ENCODE results near the gene MIS18A.
"Not testable (repeated sequence)": the region's sequence is repeated elsewhere in the genome, so short reads cannot be mapped to it uniquely, and the experiment has no call there.

MIS18A gene

DNA sequence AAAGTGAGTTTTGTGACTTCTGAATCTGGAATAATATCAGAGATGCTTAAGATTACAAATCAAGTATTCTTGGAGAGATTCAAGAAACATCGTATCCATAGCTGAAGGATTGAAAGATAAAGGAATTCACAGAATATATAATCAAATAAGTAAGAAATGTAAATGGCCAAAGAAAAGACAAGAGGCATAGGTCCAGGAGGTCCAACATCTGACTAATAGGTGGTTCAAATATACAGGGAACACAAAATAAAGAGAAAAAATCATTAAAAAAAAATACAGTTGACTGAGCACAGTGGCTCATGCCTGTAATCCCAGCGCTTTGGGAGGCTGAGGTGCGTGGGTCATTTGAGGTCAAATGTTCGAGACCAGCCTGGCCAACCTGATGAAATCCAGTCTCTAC, 6.6 kb upstream of the MIS18A start:
- TF ChIP-seq Cebpa-rat (IDR thresholded peaks at IDR 0.05), result no peak
- Histone ChIP-seq H3K9ac (no peak overlapping the region), H3K4me1 (no peaks in the 10 kb centered on the region), H3K36me3 (no peaks in the 10 kb centered on the region), H3K4me3 (no peak overlapping the region), H3K4me2 (no peak overlapping the region), H3K27me3 (no peaks in the 10 kb centered on the region), H3K27ac (no peak overlapping the region), H4K20me1 (no peaks in the 10 kb centered on the region), H3K9me3 (no peaks in the 10 kb centered on the region)

- H3K36me3 ChIP-seq, result no peaks in the 10 kb centered on the region
These were observed 4.1 kb upstream of the MIS18A start for GRCh38 chr21:32282992-32283391.

GRCh38 chr21:32281531-32281930, 2.7 kb upstream of the MIS18A start:
- no peak overlapping the region for H3K9ac ChIP-seq
- H3K4me2 ChIP-seq, result no peak overlapping the region
- no peak for TF ChIP-seq Cebpa-rat (IDR thresholded peaks at IDR 0.05)
- H3K27ac ChIP-seq, result no peak overlapping the region
- H3K4me1 ChIP-seq, result peaks cover 23% of the 10 kb centered on the region
- no peaks in the 10 kb centered on the region for H3K27me3 ChIP-seq
- H3K9me3 ChIP-seq, result no peaks in the 10 kb centered on the region
- H3K36me3 ChIP-seq, result no peaks in the 10 kb centered on the region
- H4K20me1 ChIP-seq, result no peaks in the 10 kb centered on the region
- H3K4me3 ChIP-seq, result no peak overlapping the region

More at GRCh38 chr21:32282992-32283391, 4.1 kb upstream of the MIS18A start:
- Histone ChIP-seq H3K9me3 (no peaks in the 10 kb centered on the region), H3K27me3 (no peaks in the 10 kb centered on the region), H3K4me2 (no peak overlapping the region), H3K9ac (no peak overlapping the region), H4K20me1 (no peaks in the 10 kb centered on the region), H3K27ac (no peak overlapping the region), H3K4me1 (peaks cover 14% of the 10 kb centered on the region), H3K4me3 (no peak overlapping the region)
- TF ChIP-seq Cebpa-rat (IDR thresholded peaks at IDR 0.05), result no peak

DNA sequence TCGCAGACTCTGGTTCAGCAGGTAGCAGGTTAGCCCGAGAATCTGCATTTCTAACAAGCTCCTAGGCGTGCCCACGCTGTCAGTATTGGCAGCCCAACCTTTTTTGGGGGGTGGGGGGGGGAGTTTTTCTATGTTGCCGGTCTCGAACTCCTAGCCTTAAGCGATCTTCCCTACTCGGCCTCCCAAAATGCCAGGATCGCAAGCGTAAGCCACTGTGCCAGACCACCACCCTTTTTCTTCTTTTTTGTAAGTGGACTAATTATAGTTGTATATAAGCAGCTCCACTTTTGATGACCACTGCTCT, 480 bp upstream of the MIS18A start:
- Histone ChIP-seq H3K4me2 (peak overlapping the region; percentile 88), H4K20me1 (no peaks in the 10 kb centered on the region), H3K27me3 (no peaks in the 10 kb centered on the region), H3K27ac (peak overlapping the region; percentile 63; the same call in 1 of the 2 replicates), H3K9ac (peak overlapping the region; percentile 83), H3K4me3 (peak overlapping the region; percentile 97), H3K36me3 (peaks cover 10% of the 10 kb centered on the region), H3K4me1 (peaks cover 23% of the 10 kb centered on the region), H3K9me3 (no peaks in the 10 kb centered on the region)
- no peak for TF ChIP-seq Cebpa-rat (IDR thresholded peaks at IDR 0.05)

DNA sequence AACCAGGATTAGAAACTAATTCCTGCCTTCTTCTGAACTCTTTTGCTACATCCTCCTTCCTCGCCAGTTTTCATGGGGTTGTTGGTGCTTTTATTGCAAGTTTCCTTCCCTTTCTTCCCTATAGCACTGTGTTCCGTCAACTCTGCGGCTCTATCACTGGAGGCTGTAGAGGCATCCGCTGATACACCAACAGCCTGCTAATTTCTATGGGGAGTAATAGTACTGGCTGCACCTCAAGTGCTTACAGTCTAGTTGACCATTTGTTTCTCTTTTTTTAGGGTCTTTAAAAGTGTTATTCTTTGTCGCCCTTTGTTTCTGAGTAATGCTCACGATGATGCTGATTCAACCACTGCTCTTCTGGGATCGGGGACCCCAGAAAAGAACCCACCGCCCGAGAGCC, 746 bp downstream of the MIS18A start:
- Histone ChIP-seq H4K20me1 (no peaks in the 10 kb centered on the region), H3K27me3 (no peaks in the 10 kb centered on the region), H3K4me2 (peak overlapping the region; percentile 88), H3K27ac (peak overlapping the region; percentile 66), H3K9me3 (no peaks in the 10 kb centered on the region), H3K4me1 (peaks cover 23% of the 10 kb centered on the region), H3K4me3 (peak overlapping the region; percentile 97), H3K36me3 (peaks cover 22% of the 10 kb centered on the region), H3K9ac (peak overlapping the region; percentile 83)
- no peak for TF ChIP-seq Cebpa-rat (IDR thresholded peaks at IDR 0.05)

DNA sequence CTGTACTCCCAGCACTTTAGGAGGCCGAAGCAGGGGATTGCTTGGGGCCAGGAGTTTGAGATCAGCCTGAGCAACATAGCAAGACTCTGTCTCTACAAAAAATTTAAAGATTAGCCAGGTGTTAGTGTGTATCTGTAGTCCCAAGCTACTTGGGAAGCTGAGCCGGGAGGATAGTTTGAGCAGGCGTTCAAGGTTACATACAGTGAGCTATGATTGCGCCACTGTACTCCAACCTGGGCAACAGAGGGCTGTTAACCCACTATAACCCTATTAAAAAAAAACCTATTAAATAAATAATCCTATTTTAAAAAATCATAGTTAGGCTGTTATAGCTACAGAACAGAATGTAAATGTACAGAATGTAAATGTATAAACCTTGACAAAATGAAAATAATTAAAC, 2.2 kb downstream of the MIS18A start:
- Histone ChIP-seq H4K20me1 (peaks cover 12% of the 10 kb centered on the region; the same call in 1 of the 2 replicates), H3K36me3 (peaks cover 35% of the 10 kb centered on the region), H3K4me2 (no peak overlapping the region), H3K9me3 (no peaks in the 10 kb centered on the region), H3K27ac (no peak overlapping the region), H3K27me3 (no peaks in the 10 kb centered on the region), H3K9ac (no peak overlapping the region), H3K4me3 (no peak overlapping the region), H3K4me1 (peaks cover 23% of the 10 kb centered on the region)
- TF ChIP-seq Cebpa-rat (IDR thresholded peaks at IDR 0.05), result no peak

DNA sequence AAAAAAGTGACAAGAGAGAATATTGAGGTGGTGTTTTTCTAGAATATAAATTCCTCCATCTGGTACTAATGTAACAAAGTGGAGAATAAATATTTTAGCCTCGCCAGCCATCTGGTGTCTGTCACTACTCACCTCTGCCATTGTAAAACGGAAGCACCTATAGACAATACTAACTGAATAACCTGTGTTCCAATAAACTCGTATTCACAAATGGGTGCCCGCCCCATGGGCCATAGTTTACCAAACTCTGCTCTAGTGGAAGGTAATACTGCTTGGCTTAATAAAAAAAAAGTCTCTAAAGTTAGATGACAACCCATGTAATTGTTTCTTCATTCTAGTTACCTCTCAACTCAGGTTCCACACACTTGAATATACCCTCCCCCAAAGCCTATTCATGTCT, 8.1 kb downstream of the MIS18A start:
- no peak overlapping the region for H3K4me3 ChIP-seq
- H3K36me3 ChIP-seq, result peaks cover 85% of the 10 kb centered on the region
- no peaks in the 10 kb centered on the region for H3K9me3 ChIP-seq
- H3K27me3 ChIP-seq, result no peaks in the 10 kb centered on the region
- H3K4me2 ChIP-seq, result no peak overlapping the region
- H3K27ac ChIP-seq, result no peak overlapping the region
- TF ChIP-seq Cebpa-rat (IDR thresholded peaks at IDR 0.05), result no peak
- no peaks in the 10 kb centered on the region for H3K4me1 ChIP-seq
- no peak overlapping the region for H3K9ac ChIP-seq
- peaks cover 26% of the 10 kb centered on the region; the same call in 1 of the 2 replicates for H4K20me1 ChIP-seq

DNA sequence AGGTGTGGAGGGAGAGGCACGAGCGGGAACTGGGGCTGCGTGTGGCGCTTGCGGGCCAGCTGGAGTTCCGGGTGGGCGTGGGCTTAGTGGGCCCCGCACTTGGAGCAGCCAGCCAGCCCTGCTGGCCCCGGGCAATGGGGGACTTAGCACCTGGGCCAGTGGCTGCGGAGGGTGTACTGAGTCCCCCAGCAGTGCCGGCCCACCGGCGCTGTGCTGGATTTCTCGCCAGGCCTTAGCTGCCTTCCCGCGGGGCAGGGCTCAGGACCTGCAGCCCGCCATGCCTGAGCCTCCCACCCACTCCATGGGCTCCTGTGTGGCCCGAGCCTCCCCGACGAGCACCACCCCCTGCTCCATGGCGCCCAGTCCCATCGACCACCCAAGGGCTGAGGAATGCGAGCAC, 13.5 kb downstream of the MIS18A start:
- not testable (repeated sequence) for H3K9me3 ChIP-seq, H3K27ac ChIP-seq, H4K20me1 ChIP-seq, H3K27me3 ChIP-seq, H3K4me3 ChIP-seq, H3K4me2 ChIP-seq, H3K4me1 ChIP-seq, H3K9ac ChIP-seq
- H3K36me3 ChIP-seq, result peaks cover 46% of the 10 kb centered on the region

- no peaks in the 10 kb centered on the region for H3K4me1 ChIP-seq
- H3K9me3 ChIP-seq, result no peaks in the 10 kb centered on the region
- H3K36me3 ChIP-seq, result peaks cover 12% of the 10 kb centered on the region
- H3K9ac ChIP-seq, result no peak overlapping the region
- H3K4me3 ChIP-seq, result no peak overlapping the region
- TF ChIP-seq Cebpa-rat (IDR thresholded peaks at IDR 0.05), result no peak
- no peaks in the 10 kb centered on the region for H4K20me1 ChIP-seq
- no peak overlapping the region for H3K4me2 ChIP-seq
- no peak overlapping the region for H3K27ac ChIP-seq
- H3K27me3 ChIP-seq, result no peaks in the 10 kb centered on the region
These were observed 16.9 kb downstream of the MIS18A start for GRCh38 chr21:32261929-32262328.

DNA sequence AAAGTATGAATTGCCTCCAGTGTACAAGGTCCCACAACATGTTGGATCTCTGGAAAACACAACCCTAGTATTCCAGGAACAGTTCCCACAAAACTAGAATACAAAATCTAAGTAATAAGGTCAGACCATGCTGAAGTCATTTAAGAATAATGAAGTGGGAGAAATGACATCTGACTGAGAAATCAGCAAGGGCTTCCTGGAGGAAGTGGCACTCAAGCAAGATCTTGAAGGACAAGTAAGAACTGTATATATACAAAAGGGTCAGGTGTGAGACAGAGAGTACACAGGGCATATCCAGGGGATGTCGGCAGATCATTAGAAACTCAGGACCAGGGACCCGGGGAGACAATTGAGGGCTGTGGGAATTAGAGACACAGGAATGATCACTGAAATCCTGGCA, 18.7 kb downstream of the MIS18A start:
- no peaks in the 10 kb centered on the region for H3K27me3 ChIP-seq
- 0 out of 2 replicates have a peak, but pooled peaks cover 5% of the 10 kb centered on the region for H3K36me3 ChIP-seq
- no peaks in the 10 kb centered on the region for H3K9me3 ChIP-seq
- no peak overlapping the region for H3K27ac ChIP-seq
- no peak overlapping the region for H3K4me2 ChIP-seq
- no peak overlapping the region for H3K9ac ChIP-seq
- H4K20me1 ChIP-seq, result no peaks in the 10 kb centered on the region
- H3K4me1 ChIP-seq, result no peaks in the 10 kb centered on the region
- TF ChIP-seq Cebpa-rat (IDR thresholded peaks at IDR 0.05), result no peak
- no peak overlapping the region for H3K4me3 ChIP-seq

DNA sequence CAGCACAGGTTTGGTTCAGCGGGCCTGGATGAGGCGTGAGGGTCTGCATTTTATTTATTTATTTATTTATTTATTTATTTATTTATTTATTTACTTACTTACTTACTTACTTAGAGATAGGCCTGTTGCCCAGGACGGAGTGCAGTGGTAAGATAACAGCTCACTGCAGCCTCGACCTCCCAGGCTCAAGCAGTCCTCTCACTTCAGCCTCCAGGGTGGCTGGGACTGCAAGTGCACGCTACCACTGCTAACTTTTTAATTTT, 20.1 kb downstream of the MIS18A start:
- H3K4me3 ChIP-seq, H3K9ac ChIP-seq, H3K27ac ChIP-seq, H3K4me1 ChIP-seq, H3K36me3 ChIP-seq, H3K9me3 ChIP-seq, H3K4me2 ChIP-seq, H4K20me1 ChIP-seq, H3K27me3 ChIP-seq: not testable (repeated sequence)

Data from BLaER1 (cell line).